Measurements from ENCODE around the gene PTPRE.

PTPRE gene

DNA sequence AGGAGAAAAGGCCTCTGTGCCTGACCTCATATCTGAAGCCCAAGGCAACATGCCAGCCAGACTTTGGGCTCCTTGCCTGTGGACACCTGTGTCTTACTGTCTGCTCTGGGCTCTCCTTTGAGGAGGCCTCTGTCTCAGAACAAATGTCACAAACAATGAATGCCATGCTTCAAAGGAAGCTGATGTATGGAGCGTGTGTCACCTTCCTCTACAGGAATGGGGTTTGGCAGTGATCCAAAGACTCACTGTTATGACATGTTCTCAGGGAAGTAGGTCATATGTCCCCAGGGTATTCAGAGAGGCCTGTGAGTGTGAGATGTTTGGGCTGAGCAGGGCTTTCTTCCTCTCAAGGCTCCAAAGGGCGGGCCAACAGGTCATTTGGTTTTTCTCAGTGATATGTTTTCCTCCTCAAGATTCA is 38.4 kb downstream of the PTPRE start:
- ATAC-seq: no peak
- TF ChIP-seq TOX (CRISPR knock-in tag; IDR thresholded peaks at IDR 0.05; ENCODE audit: borderline replicate concordance) (no peak), GLIS3 (CRISPR knock-in tag; IDR thresholded peaks at IDR 0.05) (no peak), CSDC2 (CRISPR knock-in tag; IDR thresholded peaks at IDR 0.05) (no peak), BACH2 (CRISPR knock-in tag; IDR thresholded peaks at IDR 0.05; ENCODE audit: borderline replicate concordance) (no peak), ZNF70 (CRISPR knock-in tag; IDR thresholded peaks at IDR 0.05) (no peak), ZFP3 (CRISPR knock-in tag; IDR thresholded peaks at IDR 0.05) (no peak)
- TF ChIP-seq, protein P1, sequence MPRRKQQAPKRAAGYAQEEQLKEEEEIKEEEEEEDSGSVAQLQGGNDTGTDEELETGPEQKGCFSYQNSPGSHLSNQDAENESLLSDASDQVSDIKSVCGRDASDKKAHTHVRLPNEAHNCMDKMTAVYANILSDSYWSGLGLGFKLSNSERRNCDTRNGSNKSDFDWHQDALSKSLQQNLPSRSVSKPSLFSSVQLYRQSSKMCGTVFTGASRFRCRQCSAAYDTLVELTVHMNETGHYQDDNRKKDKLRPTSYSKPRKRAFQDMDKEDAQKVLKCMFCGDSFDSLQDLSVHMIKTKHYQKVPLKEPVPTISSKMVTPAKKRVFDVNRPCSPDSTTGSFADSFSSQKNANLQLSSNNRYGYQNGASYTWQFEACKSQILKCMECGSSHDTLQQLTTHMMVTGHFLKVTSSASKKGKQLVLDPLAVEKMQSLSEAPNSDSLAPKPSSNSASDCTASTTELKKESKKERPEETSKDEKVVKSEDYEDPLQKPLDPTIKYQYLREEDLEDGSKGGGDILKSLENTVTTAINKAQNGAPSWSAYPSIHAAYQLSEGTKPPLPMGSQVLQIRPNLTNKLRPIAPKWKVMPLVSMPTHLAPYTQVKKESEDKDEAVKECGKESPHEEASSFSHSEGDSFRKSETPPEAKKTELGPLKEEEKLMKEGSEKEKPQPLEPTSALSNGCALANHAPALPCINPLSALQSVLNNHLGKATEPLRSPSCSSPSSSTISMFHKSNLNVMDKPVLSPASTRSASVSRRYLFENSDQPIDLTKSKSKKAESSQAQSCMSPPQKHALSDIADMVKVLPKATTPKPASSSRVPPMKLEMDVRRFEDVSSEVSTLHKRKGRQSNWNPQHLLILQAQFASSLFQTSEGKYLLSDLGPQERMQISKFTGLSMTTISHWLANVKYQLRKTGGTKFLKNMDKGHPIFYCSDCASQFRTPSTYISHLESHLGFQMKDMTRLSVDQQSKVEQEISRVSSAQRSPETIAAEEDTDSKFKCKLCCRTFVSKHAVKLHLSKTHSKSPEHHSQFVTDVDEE (CRISPR knock-in tag; IDR thresholded peaks at IDR 0.05): no peak
- TF ChIP-seq, protein P2, sequence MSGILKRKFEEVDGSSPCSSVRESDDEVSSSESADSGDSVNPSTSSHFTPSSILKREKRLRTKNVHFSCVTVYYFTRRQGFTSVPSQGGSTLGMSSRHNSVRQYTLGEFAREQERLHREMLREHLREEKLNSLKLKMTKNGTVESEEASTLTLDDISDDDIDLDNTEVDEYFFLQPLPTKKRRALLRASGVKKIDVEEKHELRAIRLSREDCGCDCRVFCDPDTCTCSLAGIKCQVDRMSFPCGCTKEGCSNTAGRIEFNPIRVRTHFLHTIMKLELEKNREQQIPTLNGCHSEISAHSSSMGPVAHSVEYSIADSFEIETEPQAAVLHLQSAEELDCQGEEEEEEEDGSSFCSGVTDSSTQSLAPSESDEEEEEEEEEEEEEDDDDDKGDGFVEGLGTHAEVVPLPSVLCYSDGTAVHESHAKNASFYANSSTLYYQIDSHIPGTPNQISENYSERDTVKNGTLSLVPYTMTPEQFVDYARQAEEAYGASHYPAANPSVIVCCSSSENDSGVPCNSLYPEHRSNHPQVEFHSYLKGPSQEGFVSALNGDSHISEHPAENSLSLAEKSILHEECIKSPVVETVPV (CRISPR knock-in tag; IDR thresholded peaks at IDR 0.05): no peak

DNA sequence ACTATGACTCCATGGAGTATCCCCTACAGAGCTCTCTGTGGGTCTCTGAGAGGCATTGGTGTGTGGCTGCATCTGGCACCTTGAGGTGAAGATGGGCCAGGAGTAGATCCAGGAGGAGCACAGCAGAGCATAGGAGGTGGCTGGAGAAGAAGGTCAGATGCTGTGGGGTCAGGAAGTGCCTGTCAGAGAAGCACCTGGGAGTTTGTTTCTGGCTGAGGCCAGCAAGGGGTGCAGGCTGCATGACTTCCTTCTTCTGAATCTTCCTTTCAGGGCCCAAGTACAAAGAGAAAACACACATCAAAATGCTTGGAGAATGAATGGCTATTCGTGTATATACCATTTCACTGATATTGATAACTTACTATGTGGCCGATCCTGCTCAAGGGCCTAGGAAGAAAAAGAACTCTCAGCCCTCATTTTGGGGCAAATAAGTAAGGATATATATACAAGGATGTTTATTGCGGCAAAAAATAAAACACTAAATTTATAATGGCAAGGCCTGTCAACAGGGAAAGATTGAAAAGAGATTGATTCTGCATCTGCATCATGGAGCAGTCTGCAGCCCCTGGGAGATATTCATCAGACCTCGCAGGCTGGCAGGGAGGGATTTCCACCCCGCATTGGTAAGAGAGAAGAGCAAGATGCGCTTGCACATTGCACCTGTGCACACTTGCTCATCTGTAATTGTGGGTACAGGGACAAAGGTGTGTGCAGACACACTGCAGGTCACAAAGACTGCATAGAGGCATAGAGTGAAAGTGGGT is 39.2 kb downstream of the PTPRE start:
- TF ChIP-seq, protein P3, sequence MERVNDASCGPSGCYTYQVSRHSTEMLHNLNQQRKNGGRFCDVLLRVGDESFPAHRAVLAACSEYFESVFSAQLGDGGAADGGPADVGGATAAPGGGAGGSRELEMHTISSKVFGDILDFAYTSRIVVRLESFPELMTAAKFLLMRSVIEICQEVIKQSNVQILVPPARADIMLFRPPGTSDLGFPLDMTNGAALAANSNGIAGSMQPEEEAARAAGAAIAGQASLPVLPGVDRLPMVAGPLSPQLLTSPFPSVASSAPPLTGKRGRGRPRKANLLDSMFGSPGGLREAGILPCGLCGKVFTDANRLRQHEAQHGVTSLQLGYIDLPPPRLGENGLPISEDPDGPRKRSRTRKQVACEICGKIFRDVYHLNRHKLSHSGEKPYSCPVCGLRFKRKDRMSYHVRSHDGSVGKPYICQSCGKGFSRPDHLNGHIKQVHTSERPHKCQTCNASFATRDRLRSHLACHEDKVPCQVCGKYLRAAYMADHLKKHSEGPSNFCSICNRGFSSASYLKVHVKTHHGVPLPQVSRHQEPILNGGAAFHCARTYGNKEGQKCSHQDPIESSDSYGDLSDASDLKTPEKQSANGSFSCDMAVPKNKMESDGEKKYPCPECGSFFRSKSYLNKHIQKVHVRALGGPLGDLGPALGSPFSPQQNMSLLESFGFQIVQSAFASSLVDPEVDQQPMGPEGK (CRISPR knock-in tag; IDR thresholded peaks at IDR 0.05; ENCODE audit: borderline replicate concordance): no peak
- TF ChIP-seq GLIS3 (CRISPR knock-in tag; IDR thresholded peaks at IDR 0.05) (no peak), ZNF8 (CRISPR knock-in tag; IDR thresholded peaks at IDR 0.05) (no peak), ESRRG (CRISPR knock-in tag; IDR thresholded peaks at IDR 0.05) (no peak), ZFP30 (CRISPR knock-in tag; IDR thresholded peaks at IDR 0.05) (no peak), OSR1 (CRISPR knock-in tag; IDR thresholded peaks at IDR 0.05) (no peak), ZFP3 (CRISPR knock-in tag; IDR thresholded peaks at IDR 0.05) (no peak), PPARA (CRISPR knock-in tag; IDR thresholded peaks at IDR 0.05; ENCODE audit: borderline replicate concordance) (no peak), ZNF70 (CRISPR knock-in tag; IDR thresholded peaks at IDR 0.05) (no peak), TOX (CRISPR knock-in tag; IDR thresholded peaks at IDR 0.05; ENCODE audit: borderline replicate concordance) (no peak), TCF4 (CRISPR knock-in tag; IDR thresholded peaks at IDR 0.05; ENCODE audit: borderline replicate concordance) (no peak)
- TF ChIP-seq, protein P1 (CRISPR knock-in tag; IDR thresholded peaks at IDR 0.05): no peak
- TF ChIP-seq, protein P2 (CRISPR knock-in tag; IDR thresholded peaks at IDR 0.05): no peak
- TF ChIP-seq, protein P4, sequence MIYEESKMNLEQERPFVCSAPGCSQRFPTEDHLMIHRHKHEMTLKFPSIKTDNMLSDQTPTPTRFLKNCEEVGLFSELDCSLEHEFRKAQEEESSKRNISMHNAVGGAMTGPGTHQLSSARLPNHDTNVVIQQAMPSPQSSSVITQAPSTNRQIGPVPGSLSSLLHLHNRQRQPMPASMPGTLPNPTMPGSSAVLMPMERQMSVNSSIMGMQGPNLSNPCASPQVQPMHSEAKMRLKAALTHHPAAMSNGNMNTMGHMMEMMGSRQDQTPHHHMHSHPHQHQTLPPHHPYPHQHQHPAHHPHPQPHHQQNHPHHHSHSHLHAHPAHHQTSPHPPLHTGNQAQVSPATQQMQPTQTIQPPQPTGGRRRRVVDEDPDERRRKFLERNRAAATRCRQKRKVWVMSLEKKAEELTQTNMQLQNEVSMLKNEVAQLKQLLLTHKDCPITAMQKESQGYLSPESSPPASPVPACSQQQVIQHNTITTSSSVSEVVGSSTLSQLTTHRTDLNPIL (CRISPR knock-in tag; IDR thresholded peaks at IDR 0.05; ENCODE audit: low read depth): no peak
- no peak for ATAC-seq

All from SK-N-SH treated with all-trans-retinoic acid at 6 μM for 48 hours (cell line).